ENCODE measurements around the gene SPAG16. TPM values are rescaled to one million over a fixed set of nuclear protein-coding genes. Genes with fewer than 3 reads are reported as not detected.
A peak's percentile ranks its signal among the peaks of the same experiment; 100 is the strongest.

SPAG16 gene
- total RNA-seq (2014; rRNA removed; shearing (Covaris generic)): 39.0 and 42.8 TPM in 2 replicates

DNA sequence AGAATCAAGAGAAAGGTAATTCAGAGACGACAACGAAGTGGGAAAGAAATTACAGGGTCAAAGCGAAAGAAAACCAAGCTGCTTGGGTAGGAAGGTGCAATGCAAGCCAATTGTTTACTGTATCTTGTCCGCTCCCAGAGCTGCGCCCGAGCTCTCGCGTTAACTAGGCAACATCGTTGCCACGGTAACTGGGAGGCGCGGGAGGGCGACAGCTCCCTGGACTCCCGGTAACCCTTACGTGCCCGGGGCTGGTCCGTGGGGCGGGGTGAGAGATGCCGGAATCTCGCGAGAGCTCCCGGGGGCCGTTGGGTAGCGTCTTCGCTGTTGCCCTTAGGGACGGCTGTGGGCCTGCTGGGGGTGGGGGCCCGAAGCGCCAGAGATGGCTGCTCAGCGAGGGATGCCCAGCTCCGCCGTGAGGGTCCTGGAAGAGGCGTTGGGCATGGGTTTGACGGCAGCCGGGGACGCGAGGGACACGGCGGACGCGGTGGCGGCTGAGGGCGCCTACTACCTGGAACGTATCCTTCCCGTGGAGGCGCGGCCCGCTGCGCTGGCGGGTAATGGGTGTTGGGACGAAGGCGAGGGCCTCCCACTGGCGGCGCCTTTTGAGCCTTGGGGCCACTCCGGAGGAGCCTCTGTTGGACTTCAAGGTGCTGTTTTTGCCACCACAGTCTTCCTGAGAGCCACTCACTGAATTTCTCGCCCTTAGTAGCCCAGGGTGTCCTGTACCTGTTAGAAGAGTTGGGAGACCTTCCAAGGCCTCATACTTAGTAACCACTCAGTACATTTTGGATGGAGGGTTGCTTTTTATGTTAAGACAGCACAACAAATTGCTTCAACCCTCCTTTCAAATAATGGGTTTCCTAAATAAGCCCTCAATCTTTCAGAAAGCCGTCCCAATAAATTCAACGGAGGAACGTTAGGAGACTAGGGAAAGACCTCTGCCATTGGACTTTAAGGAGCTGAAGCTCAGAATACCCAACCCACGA lies at the start of gene SPAG16:
Gene SPAG16 (plus strand): TSS at position 360 of the 986 bp plus-strand sequence.
- in situ Hi-C loops (cut with HindIII; ENCODE audit: low sequenced_read_pairs): no loop called here
- DNase-seq (ENCODE audit: low spot score): peak; percentile 98

GRCh38 chr2:213234641-213235040 lies 49.6 kb upstream of the SPAG16 start:
- in situ Hi-C loops (cut with HindIII; ENCODE audit: low sequenced_read_pairs): no loop called here
- no peak for DNase-seq (ENCODE audit: low spot score)

DNA sequence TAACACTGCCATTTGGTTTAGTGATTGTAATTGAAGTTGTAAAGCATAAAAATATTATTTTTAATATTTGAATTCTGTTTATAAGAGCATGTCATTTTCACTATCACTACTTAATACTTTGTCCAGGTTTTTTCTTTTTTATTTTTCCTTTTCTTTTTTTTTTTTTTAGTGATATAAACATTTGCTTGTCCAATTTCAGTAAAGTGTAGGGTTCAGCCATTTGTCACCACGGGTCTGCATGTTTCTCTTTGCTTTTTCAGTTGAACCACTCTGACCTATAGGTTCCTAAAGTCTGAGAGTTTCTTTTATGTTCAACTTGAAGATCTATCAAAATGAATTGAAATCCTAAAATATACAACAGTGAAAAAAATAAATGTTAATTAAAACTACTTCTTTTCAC lies 48.5 kb upstream of the SPAG16 start:
- DNase-seq (ENCODE audit: low spot score): no peak
- in situ Hi-C loops (cut with HindIII; ENCODE audit: low sequenced_read_pairs): no loop called here

DNA sequence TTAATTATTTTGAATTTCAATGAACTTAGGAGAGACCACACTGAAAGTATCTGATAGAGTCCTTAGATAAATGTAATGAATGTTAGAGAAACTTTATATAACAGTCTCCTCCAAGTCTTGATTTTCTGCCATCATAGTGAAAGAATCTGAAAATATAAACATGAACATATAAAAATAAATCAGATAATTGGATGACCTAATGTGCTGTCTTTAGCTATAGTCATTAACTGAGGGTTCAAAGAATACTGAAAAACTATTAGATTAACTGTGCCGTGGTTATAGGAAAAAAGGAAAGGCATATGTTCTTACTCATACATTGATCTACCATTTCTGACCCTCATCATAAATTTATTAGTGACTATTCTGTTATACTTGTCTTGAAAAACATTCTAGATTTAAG lies 47.0 kb upstream of the SPAG16 start:
- DNase-seq (ENCODE audit: low spot score): no peak
- in situ Hi-C loops (cut with HindIII; ENCODE audit: low sequenced_read_pairs): no loop called here

DNA sequence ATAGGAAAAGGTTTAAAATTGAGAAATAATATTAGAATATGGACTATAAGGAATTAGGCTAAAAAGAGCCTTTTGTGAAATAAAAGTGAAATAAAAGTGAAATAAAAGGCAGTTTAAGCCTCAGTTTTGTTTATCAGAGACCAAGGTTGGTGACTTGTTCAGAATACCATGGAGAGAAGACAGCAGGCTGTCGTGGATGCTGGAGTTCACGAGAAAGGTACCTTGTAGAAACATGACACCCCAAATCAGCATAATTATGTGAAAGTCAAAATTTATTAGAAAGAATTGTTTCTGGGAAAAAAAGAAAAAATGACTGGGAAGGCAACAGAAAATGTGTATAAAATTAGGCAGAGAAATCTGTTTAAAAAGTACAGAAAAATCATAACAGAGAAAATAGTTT lies 46.5 kb upstream of the SPAG16 start:
- in situ Hi-C loops (cut with HindIII; ENCODE audit: low sequenced_read_pairs): no loop called here
- DNase-seq (ENCODE audit: low spot score): no peak

GRCh38 chr2:213238753-213239495 lies 45.3 kb upstream of the SPAG16 start:
- DNase-seq (ENCODE audit: low spot score): no peak
- in situ Hi-C loops (cut with HindIII; ENCODE audit: low sequenced_read_pairs): no loop called here

DNA sequence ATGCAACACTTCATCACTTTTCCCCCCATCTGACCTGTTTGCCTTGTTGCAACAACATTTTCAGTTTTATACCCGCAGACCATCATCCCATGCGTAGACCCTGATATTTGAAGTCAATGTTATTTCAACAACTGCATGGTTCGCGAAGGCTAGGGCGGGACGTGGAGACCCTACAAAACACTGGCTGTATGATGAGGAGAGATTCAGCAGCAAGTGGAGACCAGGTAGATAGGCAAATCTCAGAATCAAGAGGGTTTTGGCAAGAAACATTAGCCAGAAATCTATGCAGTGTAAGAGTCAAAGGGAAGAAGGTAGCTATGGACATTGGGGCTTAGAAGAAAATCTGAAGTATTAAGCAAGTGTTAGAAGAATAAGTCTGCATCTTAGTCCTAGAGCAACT lies 42.4 kb upstream of the SPAG16 start:
- in situ Hi-C loops (cut with HindIII; ENCODE audit: low sequenced_read_pairs): no loop called here

DNA sequence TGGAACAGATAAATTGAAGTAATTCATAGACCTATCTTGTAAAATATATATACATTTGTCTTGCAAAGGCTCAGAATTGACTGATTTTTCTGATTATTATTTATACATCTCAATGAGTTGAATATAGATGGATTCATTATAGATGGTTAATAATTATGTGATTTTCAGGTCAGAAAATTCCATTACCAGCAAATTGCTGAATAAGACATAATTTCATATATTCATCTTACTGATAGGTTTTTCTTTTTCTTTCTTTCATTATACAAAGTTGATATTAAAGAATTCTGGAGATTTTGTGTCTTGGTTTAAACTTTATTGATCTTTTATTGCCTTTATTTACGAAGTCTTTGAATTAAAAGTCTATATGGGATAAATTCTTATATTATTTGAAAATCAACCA lies 41.6 kb upstream of the SPAG16 start:
- DNase-seq (ENCODE audit: low spot score): no peak
- in situ Hi-C loops (cut with HindIII; ENCODE audit: low sequenced_read_pairs): no loop called here

More for the DNA sequence above, 42.4 kb upstream of the SPAG16 start:
- DNase-seq (ENCODE audit: low spot score): no peak

- no peak for DNase-seq (ENCODE audit: low spot score)
- in situ Hi-C loops (cut with HindIII; ENCODE audit: low sequenced_read_pairs): no loop called here
Observed at GRCh38 chr2:213243189-213244044, 40.8 kb upstream of the SPAG16 start.

DNA sequence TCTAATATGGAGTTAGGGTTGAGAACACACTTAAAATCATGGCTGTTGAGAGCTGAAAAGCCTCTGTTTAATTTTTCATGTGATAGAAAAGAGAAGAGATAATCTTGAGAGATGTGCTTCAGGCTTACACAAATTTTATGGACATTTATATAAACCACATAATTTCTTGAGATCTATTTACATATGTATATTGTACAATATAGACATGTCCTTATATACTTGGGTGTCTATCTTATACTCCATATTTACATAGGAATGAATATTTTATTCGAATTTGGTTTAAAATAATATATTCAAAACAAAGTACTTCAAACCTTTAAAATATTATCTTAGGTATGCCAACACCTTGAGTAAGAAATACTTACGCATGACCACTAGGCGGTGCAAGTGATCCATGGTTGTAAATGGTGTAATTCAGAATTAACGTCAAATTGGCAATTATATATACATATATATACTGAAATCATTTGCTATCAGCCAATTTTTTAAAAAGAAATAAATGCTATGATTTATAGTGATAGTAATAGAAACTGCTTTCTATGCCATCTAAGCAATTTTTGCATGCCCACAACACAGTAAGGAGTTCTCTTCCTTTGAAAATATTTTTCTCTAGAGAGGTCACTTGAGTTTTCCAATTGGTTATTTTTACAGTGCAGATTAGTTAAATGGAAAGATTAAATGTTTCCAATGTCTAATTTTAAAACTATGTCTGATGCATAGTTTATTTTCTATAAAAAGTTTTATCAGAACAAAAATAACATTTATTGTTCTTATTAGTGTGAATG lies 37.6 kb upstream of the SPAG16 start:
- peak; percentile 44 for DNase-seq (ENCODE audit: low spot score)
- in situ Hi-C loops (cut with HindIII; ENCODE audit: low sequenced_read_pairs): no loop called here

- no peak for DNase-seq (ENCODE audit: low spot score)
- in situ Hi-C loops (cut with HindIII; ENCODE audit: low sequenced_read_pairs): no loop called here
Observed at GRCh38 chr2:213247566-213247965, 36.7 kb upstream of the SPAG16 start.

DNA sequence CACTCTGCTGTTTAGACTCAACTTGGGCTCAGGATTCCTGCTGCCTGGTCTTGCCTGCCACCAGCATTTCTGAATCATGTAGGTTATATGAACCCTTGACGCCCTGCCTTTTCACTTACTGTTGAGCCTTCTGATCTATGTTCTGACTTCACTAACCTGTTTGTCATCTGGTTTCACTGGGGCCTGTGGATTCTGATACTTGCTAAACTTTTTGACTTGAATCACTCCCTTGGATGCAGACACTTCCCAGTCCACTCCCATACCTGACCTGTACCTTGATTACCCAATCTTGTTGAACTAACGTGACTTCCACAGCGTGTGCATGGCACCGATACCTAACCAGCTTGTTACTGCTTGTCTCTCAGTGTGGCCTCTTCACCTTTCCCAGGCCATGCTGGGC lies 35.6 kb upstream of the SPAG16 start:
- in situ Hi-C loops (cut with HindIII; ENCODE audit: low sequenced_read_pairs): no loop called here

GRCh38 chr2:213249502-213249901 lies 34.8 kb upstream of the SPAG16 start:
- in situ Hi-C loops (cut with HindIII; ENCODE audit: low sequenced_read_pairs): no loop called here
- no peak for DNase-seq (ENCODE audit: low spot score)

More for the DNA sequence above, 35.6 kb upstream of the SPAG16 start:
- DNase-seq (ENCODE audit: low spot score): no peak

GRCh38 chr2:213251618-213252017 lies 32.6 kb upstream of the SPAG16 start:
- peak; percentile 69 for DNase-seq (ENCODE audit: low spot score)
- in situ Hi-C loops (cut with HindIII; ENCODE audit: low sequenced_read_pairs): no loop called here

- in situ Hi-C loops (cut with HindIII; ENCODE audit: low sequenced_read_pairs): no loop called here
- no peak for DNase-seq (ENCODE audit: low spot score)
Observed at GRCh38 chr2:213252206-213252605, 32.1 kb upstream of the SPAG16 start.

GRCh38 chr2:213253162-213253561 lies 31.1 kb upstream of the SPAG16 start:
- in situ Hi-C loops (cut with HindIII; ENCODE audit: low sequenced_read_pairs): no loop called here

GRCh38 chr2:213259266-213259665 lies 25.0 kb upstream of the SPAG16 start:
- in situ Hi-C loops (cut with HindIII; ENCODE audit: low sequenced_read_pairs): no loop called here
- no peak for DNase-seq (ENCODE audit: low spot score)

More at GRCh38 chr2:213253162-213253561, 31.1 kb upstream of the SPAG16 start:
- DNase-seq (ENCODE audit: low spot score): no peak

GRCh38 chr2:213261237-213261636 lies 23.0 kb upstream of the SPAG16 start:
- in situ Hi-C loops (cut with HindIII; ENCODE audit: low sequenced_read_pairs): no loop called here
- no peak for DNase-seq (ENCODE audit: low spot score)

Measured in G401 (cell line).